ENCODE data around the gene CNPY3.

The CNPY3 gene

GRCh38 chr6:42961020-42961470 lies 31.8 kb downstream of the CNPY3 start:
- DNase-seq, result no peak

GRCh38 chr6:42962096-42962495 lies 32.8 kb downstream of the CNPY3 start:
- DNase-seq, result no peak

GRCh38 chr6:42962502-42963178 lies 33.4 kb downstream of the CNPY3 start:
- DNase-seq, result peak; percentile 85

- no peak for DNase-seq
These were observed 34.0 kb downstream of the CNPY3 start for GRCh38 chr6:42963179-42963854.

- no peak for DNase-seq
These were observed 34.8 kb downstream of the CNPY3 start for GRCh38 chr6:42963855-42964605.

GRCh38 chr6:42966571-42966970 lies 37.3 kb downstream of the CNPY3 start:
- no peak for DNase-seq

- DNase-seq, result no peak
These were observed 37.9 kb downstream of the CNPY3 start for GRCh38 chr6:42967228-42967627.

GRCh38 chr6:42968126-42968701 lies 38.9 kb downstream of the CNPY3 start:
- DNase-seq, result no peak

GRCh38 chr6:42968783-42969182 lies 39.5 kb downstream of the CNPY3 start:
- no peak for DNase-seq

GRCh38 chr6:42969431-42969830 lies 40.2 kb downstream of the CNPY3 start:
- no peak for DNase-seq

- no peak for DNase-seq
These were observed 40.7 kb downstream of the CNPY3 start for GRCh38 chr6:42969934-42970333.

- no peak for DNase-seq
These were observed 41.8 kb downstream of the CNPY3 start for GRCh38 chr6:42970871-42971612.

GRCh38 chr6:42971746-42972327 lies 42.6 kb downstream of the CNPY3 start:
- no peak for DNase-seq

- no peak for DNase-seq
These were observed 44.6 kb downstream of the CNPY3 start for GRCh38 chr6:42973926-42974325.

GRCh38 chr6:42974919-42975505 lies 45.7 kb downstream of the CNPY3 start:
- DNase-seq, result no peak

- DNase-seq, result no peak
These were observed 49.2 kb downstream of the CNPY3 start for GRCh38 chr6:42978487-42978838.

- peak; percentile 56 for DNase-seq
These were observed 49.7 kb downstream of the CNPY3 start, which contains the start of gene PEX6 for GRCh38 chr6:42978839-42979522. TSS of gene PEX6 (minus strand) at chr6:42979181. CDS start at chr6:42979150, 31 bp downstream.

GRCh38 chr6:42979523-42980177 lies 50.4 kb downstream of the CNPY3 start:
- DNase-seq, result no peak

- DNase-seq, result no peak
These were observed 52.6 kb downstream of the CNPY3 start for GRCh38 chr6:42981836-42982235.

- DNase-seq, result peak; percentile 98
These were observed 55.0 kb downstream of the CNPY3 start, which contains the start of gene PPP2R5D for GRCh38 chr6:42984001-42984923. TSS of gene PPP2R5D (plus strand) at chr6:42984570. CDS start at chr6:42984678, 108 bp downstream.
